H9 (cell line): ENCODE data around the gene SUV39H1. TPM values are rescaled to one million over a fixed set of nuclear protein-coding genes. Genes with fewer than 3 reads are reported as not detected.

Experiments
- DNase-seq: peaks from one replicate; pipeline ENCODE4 v3.0.0-alpha.2; 2017
- H2AFZ ChIP-seq: one replicate; pipeline ENCODE4 v1.6.1; 2013; ENCODE audit warnings: mild to moderate bottlenecking, low read length, control low read depth, moderate library complexity
- H2AK5ac ChIP-seq: 2 replicates; pipeline ENCODE4 v1.6.1; 2013; ENCODE audit warnings: low read length, control low read depth, mixed read lengths; ENCODE audit not compliant: insufficient read length
- H2BK120ac ChIP-seq: one replicate; pipeline ENCODE4 v1.6.1; 2013; ENCODE audit warnings: low read depth, mild to moderate bottlenecking, low read length, control low read depth, inconsistent platforms; ENCODE audit not compliant: poor library complexity, severe bottlenecking
- H2BK12ac ChIP-seq: 2 replicates; pipeline ENCODE4 v1.6.1; 2013; ENCODE audit warnings: low read length, control low read depth, mixed read lengths, low read depth; ENCODE audit not compliant: insufficient read length
- H2BK15ac ChIP-seq: 2 replicates; pipeline ENCODE4 v1.6.1; 2013; ENCODE audit warnings: low read depth, low read length, control low read depth
- H2BK20ac ChIP-seq: one replicate; pipeline ENCODE4 v1.6.1; 2013; ENCODE audit warnings: low read depth, mild to moderate bottlenecking, low read length, control low read depth, inconsistent platforms; ENCODE audit not compliant: poor library complexity, severe bottlenecking
- H2BK5ac ChIP-seq: 2 replicates; pipeline ENCODE4 v1.6.1; 2013; ENCODE audit warnings: low read length, control low read depth, mixed read lengths; ENCODE audit not compliant: insufficient read length
- H3K14ac ChIP-seq: 2 replicates; pipeline ENCODE4 v1.6.1; 2013; ENCODE audit warnings: low read length, control low read depth; ENCODE audit not compliant: insufficient read depth
- H3K18ac ChIP-seq: 2 replicates; pipeline ENCODE4 v1.6.1; 2013; ENCODE audit warnings: low read depth, mild to moderate bottlenecking, mixed read lengths, low read length, control low read depth; ENCODE audit not compliant: insufficient read length
- H3K23ac ChIP-seq: 2 replicates; pipeline ENCODE4 v1.6.1; 2013; ENCODE audit warnings: low read length, control low read depth, mixed read lengths, low read depth; ENCODE audit not compliant: insufficient read length
- H3K23me2 ChIP-seq: 2 replicates; pipeline ENCODE4 v1.6.1; 2013; ENCODE audit warnings: low read depth, mild to moderate bottlenecking, mixed read lengths, low read length, control low read depth; ENCODE audit not compliant: insufficient read length, poor library complexity, severe bottlenecking
- H3K27ac ChIP-seq: 2 replicates; pipeline ENCODE4 v1.5.1; 2013; ENCODE audit warnings: low read length, control low read depth, mixed read lengths, low read depth; ENCODE audit not compliant: insufficient read length
- H3K27me3 ChIP-seq: 2 replicates; pipeline ENCODE4 v1.6.1; 2013; ENCODE audit warnings: low read length, control low read depth, inconsistent platforms; ENCODE audit not compliant: insufficient read depth
- H3K4ac ChIP-seq: 2 replicates; pipeline ENCODE4 v1.6.1; 2013; ENCODE audit warnings: low read depth, mild to moderate bottlenecking, control low read depth, inconsistent platforms, low read length, moderate library complexity
- H3K4me1 ChIP-seq: 2 replicates; pipeline ENCODE4 v1.6.1; 2013; ENCODE audit warnings: low read length, control low read depth, inconsistent platforms; ENCODE audit not compliant: insufficient read depth
- H3K4me2 ChIP-seq: 2 replicates; pipeline ENCODE4 v1.6.1; 2013; ENCODE audit warnings: low read length, control low read depth, mixed read lengths; ENCODE audit not compliant: insufficient read length, insufficient read depth
- H3K56ac ChIP-seq: 2 replicates; pipeline ENCODE4 v1.6.1; 2013; ENCODE audit warnings: low read depth, mild to moderate bottlenecking, mixed read lengths, low read length, control low read depth; ENCODE audit not compliant: insufficient read length
- H3K79me1 ChIP-seq: 2 replicates; pipeline ENCODE4 v1.6.1; 2013; ENCODE audit warnings: low read depth, mild to moderate bottlenecking, moderate library complexity, low read length, control low read depth, inconsistent platforms; ENCODE audit not compliant: insufficient read depth, poor library complexity, severe bottlenecking
- H3K79me2 ChIP-seq: 2 replicates; pipeline ENCODE4 v1.6.1; 2013; ENCODE audit warnings: low read length, control low read depth, inconsistent platforms; ENCODE audit not compliant: insufficient read depth
- H3K9ac ChIP-seq: 2 replicates; pipeline ENCODE4 v1.6.1; 2013; ENCODE audit warnings: low read length, control low read depth, mixed read lengths; ENCODE audit not compliant: insufficient read length; ENCODE audit errors: extremely low read depth
- H3K9me3 ChIP-seq: one replicate; pipeline ENCODE4 v1.6.1; 2013; ENCODE audit warnings: low read depth, low read length, inconsistent platforms; ENCODE audit not compliant: control insufficient read depth
- H3T11ph ChIP-seq: one replicate; pipeline ENCODE4 v1.6.1; 2013; ENCODE audit warnings: mild to moderate bottlenecking, low read length, control low read depth, inconsistent platforms
- H4K20me1 ChIP-seq: one replicate; pipeline ENCODE4 v1.6.1; 2013; ENCODE audit not compliant: control insufficient read depth, insufficient read length, insufficient read depth
- H4K5ac ChIP-seq: 2 replicates; pipeline ENCODE4 v1.6.1; 2013; ENCODE audit warnings: low read depth, mild to moderate bottlenecking, mixed read lengths, low read length, control low read depth; ENCODE audit not compliant: insufficient read length
- H4K8ac ChIP-seq: replicated peaks from 2 replicates; pipeline ENCODE4 v1.6.1; 2013; ENCODE audit warnings: low read length, control low read depth, mixed read lengths, low read depth; ENCODE audit not compliant: insufficient read length
- H4K91ac ChIP-seq: 2 replicates; pipeline ENCODE4 v1.6.1; 2013; ENCODE audit warnings: low read depth, mild to moderate bottlenecking, moderate library complexity, mixed read lengths, low read length, control low read depth; ENCODE audit not compliant: insufficient read length
- H3K27ac Mint-ChIP-seq, 3 experiments: 2 replicates in 2 of 3; 3 replicates in 1 of 3; pipeline ENCODE4 v1.8.0; 2020 to 2021; ENCODE audit warnings: mixed read lengths in 3 of 3, mild to moderate bottlenecking in 1 of 3, moderate library complexity in 1 of 3
- H3K27me3 Mint-ChIP-seq: 2 replicates; pipeline ENCODE4 v1.8.0; 2021; ENCODE audit warnings: low read depth, mild to moderate bottlenecking, moderate library complexity, mixed read lengths
- H3K36me3 Mint-ChIP-seq, 3 experiments: 2 replicates in 2 of 3; 3 replicates in 1 of 3; pipeline ENCODE4 v1.8.0; 2020 to 2021; ENCODE audit warnings: low read depth in 3 of 3, mixed read lengths in 3 of 3; ENCODE audit not compliant: insufficient read depth in 1 of 3
- H3K4me1 Mint-ChIP-seq, 2 experiments: 2 replicates each; pipeline ENCODE4 v1.8.0; 2020; ENCODE audit warnings: mixed read lengths in 2 of 2
- H3K4me3 Mint-ChIP-seq, 2 experiments: 2 replicates in 1 of 2; 3 replicates in 1 of 2; pipeline ENCODE4 v1.8.0; 2020 to 2021; ENCODE audit warnings: mild to moderate bottlenecking in 2 of 2, mixed read lengths in 2 of 2, moderate library complexity in 1 of 2
- H3K9me3 Mint-ChIP-seq, 2 experiments: 2 replicates in 1 of 2; 3 replicates in 1 of 2; pipeline ENCODE4 v1.8.0; 2020; ENCODE audit warnings: mild to moderate bottlenecking in 2 of 2, mixed read lengths in 2 of 2, moderate library complexity in 1 of 2
- CTCF ChIP-seq: fragments of 200-600 bp; sonication (generic); conservative IDR thresholded peaks from 3 replicates; pipeline ENCODE4 v1.8.0; 2021; ENCODE audit warnings: antibody characterized with exemption, mild to moderate bottlenecking
- WGBS: extraction: QIAGEN DNeasy Blood & Tissue Kit; methylation state at CpG from one replicate; pipeline ENCODE4 v1.1.7; 2013; ENCODE audit warnings: missing lambda C conversion rate, low lambda C conversion rate, mixed read lengths; ENCODE audit not compliant: insufficient read length; ENCODE audit errors: extremely low coverage; 5-methylcytosine and 5-hydroxymethylcytosine counted together
- total RNA-seq: library from RNA; stranded (reverse); gene quantifications from 2 replicates; pipeline ENCODE4 v1.2.1, GENCODE V29; 2021

SUV39H1 gene
- total RNA-seq, 1 experiment from 2014 or later: 16.2 TPM

GRCh38 chrX:48719958-48720357 is 23.4 kb downstream of the SUV39H1 start:
- H3K4me1 ChIP-seq: no peaks in the 10 kb centered on the region
- H3K23me2 ChIP-seq: no peaks in the 10 kb centered on the region
- no peak overlapping the region for H3K18ac ChIP-seq
- no peak for TF ChIP-seq CTCF
- no peak overlapping the region for H3K27ac ChIP-seq
- H2BK20ac ChIP-seq: no peak overlapping the region
- Mint-ChIP-seq H3K36me3 (peaks cover 0 to 4% (median 2%) of the 10 kb centered on the region in 3 experiments; a peak in 4 of 7 replicates), H3K4me3 (no peak overlapping the region), H3K4me1 (no peaks in the 10 kb centered on the region), H3K27me3 (peaks cover 15% of the 10 kb centered on the region), H3K9me3 (peaks cover 41 to 42% of the 10 kb centered on the region in 2 experiments), H3K27ac (no peak overlapping the region)
- H4K91ac ChIP-seq: no peak overlapping the region
- no peaks in the 10 kb centered on the region for H4K20me1 ChIP-seq
- no peak overlapping the region for H2BK5ac ChIP-seq
- peaks cover 46% of the 10 kb centered on the region for H3K9me3 ChIP-seq
- no peak overlapping the region for H3K4ac ChIP-seq
- no peak overlapping the region for H2BK12ac ChIP-seq
- no peak overlapping the region for H4K8ac ChIP-seq
- DNase-seq: no peak
- no peaks in the 10 kb centered on the region for H3K79me1 ChIP-seq
- H3K23ac ChIP-seq: no peak overlapping the region
- H3K9ac ChIP-seq: no peak overlapping the region
- no peak overlapping the region for H3K14ac ChIP-seq
- H3K27me3 ChIP-seq: no peaks in the 10 kb centered on the region; the same call in 1 of the 2 replicates
- no peak overlapping the region for H2AFZ ChIP-seq
- no peak overlapping the region for H3T11ph ChIP-seq
- no peak overlapping the region for H4K5ac ChIP-seq
- no peak overlapping the region; the same call in 1 of the 2 replicates for H2BK15ac ChIP-seq
- H2AK5ac ChIP-seq: no peak overlapping the region
- no CpG with 5 or more reads among the region's 2 CpGs for WGBS
- H2BK120ac ChIP-seq: no peak overlapping the region
- no peaks in the 10 kb centered on the region for H3K79me2 ChIP-seq
- H3K4me2 ChIP-seq: no peak overlapping the region
- no peak overlapping the region for H3K56ac ChIP-seq
